Activated T-cell treated with anti-CD3 and anti-CD28 coated beads, Interleukin-2, amount 50 U/mL, for 4 hours (primary cell): ENCODE measurements around the gene UBLCP1. TPM values are rescaled to one million over a fixed set of nuclear protein-coding genes. Genes with fewer than 3 reads are reported as not detected.

Experiments used
- ATAC-seq, 2 donors: fragments of 200-7000 bp; cut with Tn5 transposase; one replicate each; pipeline ENCODE4 v1.10.0; 2021
- DNase-seq: peaks from one replicate; pipeline ENCODE4 v3.0.0-alpha.2; 2020
- H3K27me3 Mint-ChIP-seq: one replicate; pipeline ENCODE4 v1.8.0; 2021; ENCODE audit warnings: low read depth, mixed read lengths
- H3K36me3 Mint-ChIP-seq: one replicate; pipeline ENCODE4 v1.8.0; 2022; ENCODE audit warnings: mixed read lengths; ENCODE audit not compliant: insufficient read depth
- H3K4me1 Mint-ChIP-seq: one replicate; pipeline ENCODE4 v1.8.0; 2021; ENCODE audit warnings: low read depth, mixed read lengths
- H3K4me3 Mint-ChIP-seq: one replicate; pipeline ENCODE4 v1.8.0; 2021; ENCODE audit warnings: mild to moderate bottlenecking, moderate library complexity, mixed read lengths
- H3K9me3 Mint-ChIP-seq: one replicate; pipeline ENCODE4 v1.8.0; 2021; ENCODE audit warnings: mixed read lengths
- total RNA-seq, 3 donors: library from RNA; stranded (reverse); gene quantifications; one replicate each; pipeline ENCODE4 v1.2.1, GENCODE V29; 2021

Gene UBLCP1
- total RNA-seq, 3 donors from 2014 or later = 39.7 to 43.9 (median 42.7) TPM

GRCh38 chr5:159333545-159333925 lies 70.4 kb downstream of the UBLCP1 start:
- H3K27me3 Mint-ChIP-seq = no peaks in the 10 kb centered on the region
- no peak for ATAC-seq
- H3K4me1 Mint-ChIP-seq = peaks cover 39% of the 10 kb centered on the region
- DNase-seq = no peak
- no peaks in the 10 kb centered on the region for H3K36me3 Mint-ChIP-seq
- H3K9me3 Mint-ChIP-seq = no peaks in the 10 kb centered on the region
- no peak overlapping the region for H3K4me3 Mint-ChIP-seq

Other genes with a start within 250 kb of the UBLCP1 start
- under 1 TPM; 0.20 to 0.92 (median 0.37) TPM for gene EBF1, start 163.4 kb upstream of the UBLCP1 start, total RNA-seq
- gene RNF145, start 53.7 kb upstream of the UBLCP1 start, total RNA-seq = 100 to 1,000 TPM in 2 of 3 donors, 10 to 100 TPM in 1; 95.7 to 109 (median 101) TPM
- not detected for gene IL12B, start 67.2 kb downstream of the UBLCP1 start, total RNA-seq